Activated B cell treated with CpG ODN at 0.5 μM for 24 hours (primary cell): Measurements from ENCODE around the gene C3orf52. TPM values are rescaled to one million over a fixed set of nuclear protein-coding genes. Genes with fewer than 3 reads are reported as not detected.

ENCODE experiments used
- ATAC-seq: fragments of 200-7000 bp; cut with Tn5 transposase; one replicate; pipeline ENCODE4 v1.10.0; 2021; ENCODE audit warnings: low read depth, mild to moderate bottlenecking, moderate library complexity
- CTCF ChIA-PET: fragments of 350-600 bp; sonication (Branson Sonifier 250); formaldehyde crosslinking; loops from one replicate; lab custom pipeline; 2021; ENCODE audit warnings: antibody characterized with exemption; lab: Charles Lee
- POLR2A ChIA-PET: fragments of 350-600 bp; sonication (Branson Sonifier 250); formaldehyde crosslinking; loops from one replicate; lab custom pipeline; 2021; ENCODE audit warnings: antibody characterized with exemption; lab: Charles Lee
- DNase-seq: peaks from one replicate; pipeline ENCODE4 v3.0.0; 2022
- H3K27ac Mint-ChIP-seq: one replicate; pipeline ENCODE4 v1.8.0; 2020; ENCODE audit warnings: mixed read lengths
- H3K27me3 Mint-ChIP-seq: one replicate; pipeline ENCODE4 v1.8.0; 2021; ENCODE audit warnings: mixed read lengths
- H3K36me3 Mint-ChIP-seq: one replicate; pipeline ENCODE4 v1.8.0; 2021; ENCODE audit warnings: low read depth, mixed read lengths
- H3K4me1 Mint-ChIP-seq: one replicate; pipeline ENCODE4 v1.8.0; 2021; ENCODE audit warnings: mixed read lengths
- H3K4me3 Mint-ChIP-seq: one replicate; pipeline ENCODE4 v1.8.0; 2020; ENCODE audit warnings: mild to moderate bottlenecking, mixed read lengths
- H3K9me3 Mint-ChIP-seq: one replicate; pipeline ENCODE4 v1.8.0; 2020; ENCODE audit warnings: mixed read lengths
- intact Hi-C: fragments of 100-400 bp; cut with micrococcal nuclease; formaldehyde crosslinking; loops from one replicate; pipeline ENCODE4 v1.15.1; 2024
- total RNA-seq: library from RNA; stranded (reverse); gene quantifications from 2 replicates; pipeline ENCODE4 v1.2.3, GENCODE V29; 2022
- TF ChIP-seq, protein P1 (sequence below): fragments of 200-600 bp; IDR thresholded peaks from one replicate; pipeline ENCODE4 v1.8.0; 2022; ENCODE audit warnings: antibody characterized with exemption, mild to moderate bottlenecking

Gene C3orf52
- total RNA-seq, 1 donor from 2014 or later, result 1.4 TPM

DNA sequence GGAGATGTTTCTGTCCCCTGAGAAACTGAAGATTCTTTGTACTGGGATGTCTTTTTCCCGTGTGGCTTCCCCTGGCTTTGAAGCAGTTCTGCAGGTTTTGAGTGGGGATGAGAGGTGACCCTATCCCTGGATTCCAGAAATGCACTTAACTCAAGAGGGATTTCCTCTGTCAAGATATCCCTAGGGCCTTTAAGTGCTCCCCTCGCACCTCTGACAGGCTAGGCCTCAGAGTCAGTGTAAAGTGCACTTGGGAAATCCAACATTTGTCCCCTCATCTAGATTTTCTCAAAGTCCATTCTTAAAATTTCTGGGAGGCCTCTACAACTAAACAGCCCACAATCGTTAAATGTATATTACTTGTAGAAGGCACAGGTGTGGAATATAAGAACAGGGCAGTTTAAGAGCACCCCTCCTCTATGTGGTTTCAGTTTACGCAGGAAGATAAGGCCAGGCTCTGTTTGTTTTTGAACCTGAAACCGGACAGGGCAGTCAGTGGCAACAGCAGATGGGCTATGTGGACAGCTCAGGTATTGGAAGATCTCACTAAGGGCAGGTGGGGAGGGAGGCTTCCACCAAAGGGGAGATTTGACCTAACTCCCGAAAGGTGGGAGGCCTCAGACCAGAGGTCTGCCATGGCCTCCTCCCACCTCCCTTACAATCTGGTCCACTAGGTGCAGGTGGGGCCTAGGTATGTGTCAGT, 4.8 kb downstream of the C3orf52 start:
- Mint-ChIP-seq H3K4me3 (no peak overlapping the region), H3K27me3 (peaks cover 21% of the 10 kb centered on the region), H3K36me3 (no peaks in the 10 kb centered on the region), H3K9me3 (no peaks in the 10 kb centered on the region), H3K27ac (no peak overlapping the region), H3K4me1 (peaks cover 37% of the 10 kb centered on the region)
- TF ChIP-seq, protein P1, sequence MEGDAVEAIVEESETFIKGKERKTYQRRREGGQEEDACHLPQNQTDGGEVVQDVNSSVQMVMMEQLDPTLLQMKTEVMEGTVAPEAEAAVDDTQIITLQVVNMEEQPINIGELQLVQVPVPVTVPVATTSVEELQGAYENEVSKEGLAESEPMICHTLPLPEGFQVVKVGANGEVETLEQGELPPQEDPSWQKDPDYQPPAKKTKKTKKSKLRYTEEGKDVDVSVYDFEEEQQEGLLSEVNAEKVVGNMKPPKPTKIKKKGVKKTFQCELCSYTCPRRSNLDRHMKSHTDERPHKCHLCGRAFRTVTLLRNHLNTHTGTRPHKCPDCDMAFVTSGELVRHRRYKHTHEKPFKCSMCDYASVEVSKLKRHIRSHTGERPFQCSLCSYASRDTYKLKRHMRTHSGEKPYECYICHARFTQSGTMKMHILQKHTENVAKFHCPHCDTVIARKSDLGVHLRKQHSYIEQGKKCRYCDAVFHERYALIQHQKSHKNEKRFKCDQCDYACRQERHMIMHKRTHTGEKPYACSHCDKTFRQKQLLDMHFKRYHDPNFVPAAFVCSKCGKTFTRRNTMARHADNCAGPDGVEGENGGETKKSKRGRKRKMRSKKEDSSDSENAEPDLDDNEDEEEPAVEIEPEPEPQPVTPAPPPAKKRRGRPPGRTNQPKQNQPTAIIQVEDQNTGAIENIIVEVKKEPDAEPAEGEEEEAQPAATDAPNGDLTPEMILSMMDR, result no peak
- ChIA-PET POLR2A (no interaction called here), CTCF (no interaction called here)
- no peak for DNase-seq
- no peak for ATAC-seq
- intact Hi-C loops, result no loop called here

DNA sequence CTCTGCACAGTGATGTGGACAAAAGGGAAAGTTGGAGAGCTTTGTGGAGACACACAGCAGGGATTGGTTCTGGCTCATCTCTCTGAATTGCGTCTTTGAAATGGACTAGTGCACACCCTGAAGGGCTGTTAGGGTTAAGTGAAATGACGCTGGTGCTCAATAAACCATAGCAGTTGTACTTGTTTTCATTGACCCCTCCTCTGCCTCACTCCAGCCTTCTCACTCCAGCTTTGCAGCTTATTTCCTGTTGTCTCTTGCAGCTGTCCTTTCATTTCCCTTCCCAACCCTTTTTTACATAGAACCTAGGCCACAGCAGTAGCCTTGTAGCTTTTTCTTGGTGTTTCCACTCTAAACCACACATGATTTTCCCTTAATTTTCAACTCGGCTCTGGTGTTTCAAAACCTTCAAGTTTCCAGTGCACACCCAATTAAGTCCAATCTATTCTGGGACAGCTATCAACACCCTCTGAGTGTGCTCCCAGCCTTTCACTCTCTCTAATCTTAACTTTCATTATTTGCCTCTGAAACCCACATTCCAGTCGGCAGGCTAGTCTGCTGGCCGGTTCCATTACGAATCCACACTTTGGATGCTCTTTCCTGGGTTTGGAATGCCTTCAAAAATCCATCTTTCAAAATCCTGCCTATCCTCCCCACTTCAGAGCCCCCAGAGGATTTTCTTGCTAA, 6.4 kb downstream of the C3orf52 start:
- no peaks in the 10 kb centered on the region for H3K36me3 Mint-ChIP-seq
- ATAC-seq, result peak; percentile 45

DNA sequence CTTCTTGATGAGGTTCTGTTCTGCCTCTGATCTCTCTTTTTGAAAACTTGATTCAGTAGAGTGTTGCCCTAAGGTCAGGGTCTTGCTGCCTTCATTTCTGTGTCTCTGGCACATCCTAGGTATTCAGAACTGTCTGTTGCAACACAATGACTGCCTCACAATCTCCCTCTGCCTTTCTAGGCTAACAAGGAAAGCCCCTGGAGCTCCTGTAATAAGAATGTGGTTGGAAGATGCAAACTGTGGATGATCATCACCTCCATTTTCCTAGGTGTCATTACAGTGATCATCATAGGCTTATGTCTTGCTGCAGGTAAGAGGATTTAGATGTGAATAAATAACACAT, 7.0 kb downstream of the C3orf52 start:
- DNase-seq (no peak), ATAC-seq (no peak)
- ChIA-PET CTCF (interaction anchor here (1.5 kb wide), 1 partner anchor 18 kb away, joined by 5 read pairs; no protein-coding TSS in a partner anchor), POLR2A (no interaction called here)
- peaks cover 12% of the 10 kb centered on the region for H3K27me3 Mint-ChIP-seq
- H3K4me1 Mint-ChIP-seq, result peaks cover 34% of the 10 kb centered on the region
- H3K4me3 Mint-ChIP-seq, result no peak overlapping the region
- TF ChIP-seq, protein P1, result no peak
- no peaks in the 10 kb centered on the region for H3K36me3 Mint-ChIP-seq
- intact Hi-C loops, result no loop called here
- no peak overlapping the region for H3K27ac Mint-ChIP-seq
- H3K9me3 Mint-ChIP-seq, result no peaks in the 10 kb centered on the region

More for the DNA sequence above, 6.4 kb downstream of the C3orf52 start:
- no peak overlapping the region for H3K27ac Mint-ChIP-seq
- no peaks in the 10 kb centered on the region for H3K9me3 Mint-ChIP-seq
- H3K27me3 Mint-ChIP-seq, result peaks cover 12% of the 10 kb centered on the region
- TF ChIP-seq, protein P1, result no peak
- intact Hi-C loops, result no loop called here
- no peak for DNase-seq
- CTCF ChIA-PET, result interaction anchor here (1.5 kb wide), 1 partner anchor 19 kb away, joined by 5 read pairs; no protein-coding TSS in a partner anchor
- H3K4me1 Mint-ChIP-seq, result peaks cover 33% of the 10 kb centered on the region
- POLR2A ChIA-PET, result no interaction called here
- no peak overlapping the region for H3K4me3 Mint-ChIP-seq

DNA sequence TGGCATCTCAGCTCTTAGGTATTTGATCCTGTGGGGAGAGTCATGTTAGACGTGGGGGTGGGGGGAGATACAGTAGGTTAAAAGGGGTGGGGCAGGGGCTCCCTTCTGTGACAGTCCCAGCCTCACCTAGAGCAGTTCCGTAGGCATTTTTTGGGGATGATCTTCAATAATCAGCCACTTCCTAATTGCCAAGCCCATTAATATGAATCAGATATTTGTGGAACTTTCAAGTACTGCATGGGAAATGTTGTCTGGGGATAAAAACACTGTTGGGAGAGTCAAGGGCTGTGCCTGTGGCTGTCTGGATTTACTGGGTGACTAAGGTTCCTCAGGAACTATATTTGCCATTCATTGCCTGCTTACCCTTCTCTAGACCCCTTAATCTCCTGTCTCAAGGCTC, 9.5 kb downstream of the C3orf52 start:
- TF ChIP-seq, protein P1, result no peak
- Mint-ChIP-seq H3K27me3 (peaks cover 2% of the 10 kb centered on the region), H3K36me3 (no peaks in the 10 kb centered on the region), H3K9me3 (peaks cover 5% of the 10 kb centered on the region), H3K4me1 (peaks cover 33% of the 10 kb centered on the region), H3K4me3 (no peak overlapping the region), H3K27ac (no peak overlapping the region)
- ChIA-PET CTCF (no interaction called here), POLR2A (interaction anchor here (0.6 kb wide), 1 partner anchor 9 kb away, joined by 3 read pairs; no protein-coding TSS in a partner anchor)
- ATAC-seq, result no peak
- no peak for DNase-seq
- intact Hi-C loops, result no loop called here

DNA sequence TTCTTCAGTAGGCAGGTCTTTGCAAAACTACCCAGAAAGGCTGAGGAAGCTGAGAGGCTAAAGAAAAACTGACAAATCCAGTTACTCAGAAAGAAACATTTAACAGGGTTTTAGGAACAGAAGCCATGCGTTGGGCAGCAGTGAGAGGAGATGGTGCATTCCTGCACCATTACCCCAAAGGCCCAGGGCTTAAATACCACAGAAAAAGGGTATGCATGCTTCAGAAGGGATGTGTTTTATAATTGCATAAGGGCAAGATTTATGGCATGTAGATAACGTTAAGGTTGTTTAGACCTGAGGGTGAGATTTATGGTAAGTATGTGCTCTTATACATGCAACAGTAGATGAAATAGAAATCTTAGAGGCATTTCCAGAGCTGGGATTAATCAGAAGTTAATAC, 10.0 kb downstream of the C3orf52 start:
- ChIA-PET CTCF (no interaction called here), POLR2A (no interaction called here)
- DNase-seq, result no peak
- TF ChIP-seq, protein P1, result no peak
- no peak overlapping the region for H3K27ac Mint-ChIP-seq
- H3K9me3 Mint-ChIP-seq, result peaks cover 5% of the 10 kb centered on the region
- H3K4me3 Mint-ChIP-seq, result no peak overlapping the region
- H3K4me1 Mint-ChIP-seq, result peaks cover 29% of the 10 kb centered on the region
- H3K27me3 Mint-ChIP-seq, result no peaks in the 10 kb centered on the region
- ATAC-seq, result no peak
- H3K36me3 Mint-ChIP-seq, result no peaks in the 10 kb centered on the region
- intact Hi-C loops, result no loop called here
